ENCODE data around the gene SMG6. TPM values are rescaled to one million over a fixed set of nuclear protein-coding genes. Genes with fewer than 3 reads are reported as not detected.

The SMG6 gene
- total RNA-seq, 2 donors from 2014 or later: 12.5 to 22.1 TPM

- Histone ChIP-seq H3K9me3 (no peaks in the 10 kb centered on the region), H3K4me1 (peaks cover 56% of the 10 kb centered on the region), H3K27me3 (no peaks in the 10 kb centered on the region), H3K36me3 (replicated peaks in 1 of 2; ENCODE audit: insufficient read depth in 1 of 2, low read depth in 2 of 2) (peaks cover 0 to 2% of the 10 kb centered on the region in 2 donors), H3K4me3 (no peak overlapping the region), H3K27ac (peak overlapping the region in 1 of 4 donors; percentile 35)
- no peak for TF ChIP-seq POLR2A (IDR thresholded peaks at IDR 0.05)
- no peak for TF ChIP-seq CTCF (IDR thresholded peaks at IDR 0.05)
- intact Hi-C loops (cut with DNase I): no loop called here
- ATAC-seq (no peak), DNase-seq (no peak)
- 70 to 77% methylated on average over 4 of the region's 4 CpGs for WGBS, 2 donors
Measured at GRCh38 chr17:2177235-2177811, 126.3 kb downstream of the SMG6 start.

GRCh38 chr17:2176499-2177169 lies 127.0 kb downstream of the SMG6 start:
- H3K9me3 ChIP-seq: no peaks in the 10 kb centered on the region
- H3K4me3 ChIP-seq: no peak overlapping the region
- H3K4me1 ChIP-seq: peaks cover 62% of the 10 kb centered on the region
- H3K27me3 ChIP-seq: no peaks in the 10 kb centered on the region
- no peaks in the 10 kb centered on the region for H3K36me3 ChIP-seq (replicated peaks in 1 of 2; ENCODE audit: insufficient read depth in 1 of 2, low read depth in 2 of 2)
- H3K27ac ChIP-seq: peak overlapping the region in 1 of 4 donors; percentile 35
- WGBS, 2 donors: 78 to 80% methylated on average over 7 to 8 of the region's 8 CpGs
- ATAC-seq (no peak), DNase-seq (no peak)
- TF ChIP-seq POLR2A (IDR thresholded peaks at IDR 0.05) (no peak), CTCF (IDR thresholded peaks at IDR 0.05) (no peak)
- intact Hi-C loops (cut with DNase I): no loop called here

- H3K4me1 ChIP-seq: peaks cover 57% of the 10 kb centered on the region
- H3K9me3 ChIP-seq: no peaks in the 10 kb centered on the region
- H3K36me3 ChIP-seq (replicated peaks in 1 of 2; ENCODE audit: insufficient read depth in 1 of 2, low read depth in 2 of 2): no peaks in the 10 kb centered on the region
- peak overlapping the region; percentile 37 to 90 (median 63) for H3K27ac ChIP-seq
- TF ChIP-seq CTCF (IDR thresholded peaks at IDR 0.05) (no peak), POLR2A (IDR thresholded peaks at IDR 0.05) (no peak)
- 71 to 77% methylated on average over 5 of the region's 5 CpGs for WGBS, 2 donors
- no peak overlapping the region for H3K4me3 ChIP-seq
- DNase-seq (no peak), ATAC-seq (no peak)
- H3K27me3 ChIP-seq: no peaks in the 10 kb centered on the region
- intact Hi-C loops (cut with DNase I): no loop called here
Measured at GRCh38 chr17:2175294-2175628, 128.3 kb downstream of the SMG6 start.

- intact Hi-C loops (cut with DNase I): no loop called here
- peak; percentile 38 to 64 (median 57) for DNase-seq
- Histone ChIP-seq H3K4me1 (peaks cover 53% of the 10 kb centered on the region), H3K36me3 (replicated peaks in 1 of 2; ENCODE audit: insufficient read depth in 1 of 2, low read depth in 2 of 2) (no peaks in the 10 kb centered on the region), H3K4me3 (no peak overlapping the region), H3K9me3 (no peaks in the 10 kb centered on the region), H3K27me3 (no peaks in the 10 kb centered on the region), H3K27ac (peak overlapping the region; percentile 37 to 90 (median 63))
- TF ChIP-seq CTCF (IDR thresholded peaks at IDR 0.05) (peak in 1 of 7 experiments; percentile 13), POLR2A (IDR thresholded peaks at IDR 0.05) (no peak)
- WGBS, 2 donors: 22 to 31% methylated on average over 24 of the region's 24 CpGs
- peak; percentile 31 for ATAC-seq
Measured at GRCh38 chr17:2174468-2175293, 128.9 kb downstream of the SMG6 start.
